Ishikawa (cell line): ENCODE measurements around the gene COL28A1.

Experiments
- EP300 ChIP-seq: IDR thresholded peaks from 2 replicates; pipeline ENCODE4 v1.6.1; 2012; ENCODE audit warnings: borderline replicate concordance
- FOXM1 ChIP-seq: IDR thresholded peaks from 2 replicates; pipeline ENCODE4 v1.6.1; 2012; ENCODE audit warnings: low read depth, borderline replicate concordance
- YY1 ChIP-seq: IDR thresholded peaks from 2 replicates; pipeline ENCODE4 v1.6.1; 2012; ENCODE audit warnings: low read depth
- ZBTB7A ChIP-seq: IDR thresholded peaks from 2 replicates; pipeline ENCODE4 v1.6.1; 2012; ENCODE audit warnings: low read depth
- TF ChIP-seq, protein P1 (sequence below): IDR thresholded peaks from 2 replicates; pipeline ENCODE4 v1.6.1; 2012

- TF ChIP-seq, protein P1, sequence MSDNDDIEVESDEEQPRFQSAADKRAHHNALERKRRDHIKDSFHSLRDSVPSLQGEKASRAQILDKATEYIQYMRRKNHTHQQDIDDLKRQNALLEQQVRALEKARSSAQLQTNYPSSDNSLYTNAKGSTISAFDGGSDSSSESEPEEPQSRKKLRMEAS: no peak
- TF ChIP-seq EP300 (no peak), FOXM1 (no peak), ZBTB7A (no peak), YY1 (no peak)
Observed at GRCh38 chr7:7330997-7331396, 204.7 kb downstream of the COL28A1 start.
